Measurements from ENCODE around the gene SLC27A1.

The SLC27A1 gene

DNA sequence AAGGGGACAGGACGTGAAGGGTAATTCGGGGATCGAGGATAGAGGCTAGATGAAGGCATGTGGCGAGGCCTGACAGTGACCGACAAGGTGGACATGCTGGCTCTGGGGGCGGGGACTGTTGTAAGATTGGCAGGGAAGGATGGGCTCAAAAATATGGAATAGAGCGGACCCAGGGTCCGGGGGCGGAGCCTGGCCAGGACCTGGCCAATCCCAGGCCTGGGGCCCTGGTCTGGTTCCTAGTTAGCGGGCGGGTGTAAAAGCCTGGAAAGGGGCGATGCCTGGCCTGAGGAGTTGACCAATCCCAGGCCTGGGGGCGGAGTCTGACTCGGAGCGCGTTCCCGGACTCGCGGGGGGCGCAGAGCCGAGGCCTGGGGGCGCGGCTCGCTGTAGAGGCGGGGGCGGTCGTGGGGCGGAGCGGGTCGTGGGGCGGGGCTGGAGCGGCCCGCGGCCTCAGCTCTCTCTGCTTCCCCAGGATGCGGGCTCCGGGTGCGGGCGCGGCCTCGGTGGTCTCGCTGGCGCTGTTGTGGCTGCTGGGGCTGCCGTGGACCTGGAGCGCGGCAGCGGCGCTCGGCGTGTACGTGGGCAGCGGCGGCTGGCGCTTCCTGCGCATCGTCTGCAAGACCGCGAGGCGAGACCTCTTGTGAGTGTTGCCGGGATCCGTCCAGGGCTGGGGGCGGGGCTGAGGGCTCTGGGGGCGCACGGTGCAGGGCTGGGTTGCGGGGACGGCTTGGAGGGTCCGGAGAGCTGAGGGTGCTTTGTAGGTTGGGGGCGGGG is at the start of gene SLC27A1:
Gene SLC27A1 (plus strand): TSS at position 457 of the 774 bp plus-strand sequence. CDS start 17 bp downstream, at position 474.
- DNase-seq (ENCODE audit: low read depth) = peak; percentile 81

GRCh38 chr19:17421942-17422341 is 48.4 kb upstream of the SLC27A1 start:
- DNase-seq (ENCODE audit: low read depth) = no peak

DNA sequence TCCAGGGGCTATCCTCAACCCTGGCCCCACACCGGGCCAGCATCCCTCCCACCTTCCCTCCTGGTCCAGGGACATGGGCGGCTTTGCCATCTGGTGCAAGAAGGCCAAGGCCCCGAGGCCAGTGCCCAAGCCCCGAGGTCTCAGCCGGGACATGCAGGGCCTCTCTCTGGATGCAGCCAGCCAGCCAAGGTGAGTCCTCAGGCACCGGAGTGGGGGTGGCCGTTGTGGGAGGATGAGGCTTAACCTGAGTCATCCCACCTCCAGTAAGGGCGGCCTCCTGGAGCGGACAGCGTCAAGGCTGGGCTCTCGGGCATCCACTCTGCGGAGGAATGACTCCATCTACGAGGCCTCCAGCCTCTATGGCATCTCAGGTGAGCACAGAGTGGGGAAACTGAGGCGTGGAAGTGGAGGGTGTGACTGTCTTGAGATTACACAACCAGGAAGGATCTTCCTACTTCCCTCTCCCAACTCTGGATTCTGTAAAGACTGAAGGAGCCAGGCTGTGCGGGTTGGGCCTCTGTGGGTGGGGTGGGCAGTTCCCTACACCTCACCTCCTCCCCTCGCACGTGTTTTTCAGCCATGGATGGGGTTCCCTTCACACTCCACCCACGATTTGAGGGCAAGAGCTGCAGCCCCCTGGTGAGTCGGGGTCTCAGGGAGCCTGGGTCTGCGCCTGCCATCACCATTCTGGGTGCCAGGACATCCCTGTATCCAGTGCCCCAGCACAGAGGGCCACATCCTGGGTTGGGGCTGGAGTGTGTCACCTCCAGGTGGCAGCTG is 46.7 kb upstream of the SLC27A1 start:
- no peak for DNase-seq (ENCODE audit: low read depth)

DNA sequence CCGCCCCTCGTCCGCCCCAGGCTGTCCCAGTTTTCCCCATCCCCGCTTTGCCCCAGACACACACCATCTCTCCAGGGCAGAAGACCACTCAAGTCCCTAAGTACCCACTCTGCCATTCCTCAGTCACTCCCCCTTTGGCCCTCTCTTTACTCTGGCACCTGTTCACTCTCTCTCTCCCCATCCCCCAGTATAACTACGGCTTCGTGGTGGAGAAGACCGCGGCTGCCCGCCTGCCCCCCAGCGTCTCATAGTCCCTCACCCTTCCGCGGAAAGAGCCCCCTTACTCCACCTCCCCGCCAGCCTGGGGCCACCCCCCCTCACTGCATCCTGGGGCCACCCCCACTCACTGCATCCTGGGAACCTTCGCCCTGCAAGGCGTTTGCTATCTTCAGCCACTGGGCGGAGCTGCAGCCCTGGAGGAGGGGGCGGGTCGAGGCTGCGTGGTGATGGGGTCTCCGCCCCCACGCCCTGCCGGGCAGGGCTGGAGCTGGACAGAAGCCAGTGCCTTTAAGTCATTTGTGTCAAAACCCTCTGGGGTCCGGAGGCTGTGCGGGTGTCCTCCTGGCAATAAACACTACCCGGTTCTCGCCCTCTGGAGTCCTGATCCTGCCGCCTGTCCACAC is 45.5 kb upstream of the SLC27A1 start:
- no peak for DNase-seq (ENCODE audit: low read depth)

DNA sequence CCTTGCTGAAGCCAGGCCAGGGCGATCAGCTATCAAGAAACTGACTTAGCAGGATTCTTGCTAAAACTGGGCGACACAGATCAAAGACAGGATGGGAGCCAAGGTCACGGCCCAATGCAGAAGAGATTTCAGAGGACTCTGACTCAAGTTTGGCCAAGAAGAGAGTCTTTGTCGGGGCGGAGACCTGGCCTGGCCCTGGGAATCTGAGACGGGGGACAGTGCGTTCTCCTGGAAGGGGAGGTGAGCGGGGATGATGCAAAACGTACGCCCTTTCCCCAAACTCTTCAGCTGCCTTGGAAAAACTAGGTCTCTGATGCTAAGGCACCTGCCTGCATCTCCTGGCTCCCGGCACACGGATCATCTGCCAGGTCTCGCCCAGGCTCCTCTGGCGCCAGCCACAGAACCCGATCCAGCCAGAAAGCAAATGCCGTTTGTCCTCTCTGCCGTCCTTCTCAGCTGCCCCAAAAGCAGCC is 40.6 kb upstream of the SLC27A1 start:
- no peak for DNase-seq (ENCODE audit: low read depth)

DNA sequence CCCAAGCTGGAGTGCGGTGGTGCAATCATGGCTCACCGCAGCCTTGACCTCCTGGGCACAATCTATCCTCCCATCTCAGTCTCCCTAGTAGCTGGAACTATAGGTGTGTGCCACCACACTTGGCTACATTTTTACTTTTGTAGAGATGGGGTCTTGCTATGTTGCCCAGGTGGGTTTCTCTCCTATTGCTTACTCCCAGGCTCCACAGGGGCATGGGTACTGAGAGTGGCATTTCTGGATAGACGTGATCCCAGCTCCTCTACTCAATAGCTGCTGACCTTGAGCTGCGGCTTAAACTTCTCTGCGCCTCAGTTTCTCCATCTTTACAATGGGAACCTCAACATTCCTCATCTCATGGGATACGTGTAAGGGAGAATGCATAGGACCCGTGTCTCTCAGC is 38.9 kb upstream of the SLC27A1 start:
- DNase-seq (ENCODE audit: low read depth) = no peak

- DNase-seq (ENCODE audit: low read depth) = no peak
Measured at GRCh38 chr19:17435218-17435617, 35.1 kb upstream of the SLC27A1 start.

GRCh38 chr19:17436094-17436873 is 34.0 kb upstream of the SLC27A1 start:
- DNase-seq (ENCODE audit: low read depth) = no peak

- no peak for DNase-seq (ENCODE audit: low read depth)
Measured at GRCh38 chr19:17436874-17437267, 33.5 kb upstream of the SLC27A1 start.

GRCh38 chr19:17441241-17442021 is 28.9 kb upstream of the SLC27A1 start:
- DNase-seq (ENCODE audit: low read depth) = no peak

- DNase-seq (ENCODE audit: low read depth) = no peak
Measured at GRCh38 chr19:17445526-17446165, 24.7 kb upstream of the SLC27A1 start.

DNA sequence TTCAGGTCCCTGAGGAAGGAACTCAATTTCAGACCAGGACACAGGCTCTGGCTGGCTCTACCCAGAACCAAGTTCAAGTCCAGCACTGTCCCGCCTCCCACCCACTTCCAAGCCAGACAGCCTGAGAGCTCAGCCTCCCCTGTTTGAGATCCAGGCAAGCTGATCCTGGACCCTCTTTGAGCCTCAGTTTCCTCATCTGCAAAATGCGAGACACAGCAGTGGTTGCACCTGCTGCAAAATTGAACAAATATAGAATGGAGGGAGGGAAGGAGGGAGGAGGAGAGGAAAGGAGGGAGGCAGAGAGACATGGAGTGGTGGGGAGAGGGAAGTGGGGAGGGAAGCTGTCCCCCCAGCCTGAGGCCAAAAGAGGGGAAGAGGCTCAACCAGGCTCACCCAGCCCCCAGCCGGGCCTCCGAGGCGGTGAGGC is 22.6 kb upstream of the SLC27A1 start:
- DNase-seq (ENCODE audit: low read depth) = no peak

- DNase-seq (ENCODE audit: low read depth) = peak; percentile 46
Measured at GRCh38 chr19:17448131-17448967, 22.0 kb upstream of the SLC27A1 start, which contains the start of gene TMEM221. TMEM221 (minus strand) TSS chr19:17448668; CDS start chr19:17448462, 206 bp downstream.

DNA sequence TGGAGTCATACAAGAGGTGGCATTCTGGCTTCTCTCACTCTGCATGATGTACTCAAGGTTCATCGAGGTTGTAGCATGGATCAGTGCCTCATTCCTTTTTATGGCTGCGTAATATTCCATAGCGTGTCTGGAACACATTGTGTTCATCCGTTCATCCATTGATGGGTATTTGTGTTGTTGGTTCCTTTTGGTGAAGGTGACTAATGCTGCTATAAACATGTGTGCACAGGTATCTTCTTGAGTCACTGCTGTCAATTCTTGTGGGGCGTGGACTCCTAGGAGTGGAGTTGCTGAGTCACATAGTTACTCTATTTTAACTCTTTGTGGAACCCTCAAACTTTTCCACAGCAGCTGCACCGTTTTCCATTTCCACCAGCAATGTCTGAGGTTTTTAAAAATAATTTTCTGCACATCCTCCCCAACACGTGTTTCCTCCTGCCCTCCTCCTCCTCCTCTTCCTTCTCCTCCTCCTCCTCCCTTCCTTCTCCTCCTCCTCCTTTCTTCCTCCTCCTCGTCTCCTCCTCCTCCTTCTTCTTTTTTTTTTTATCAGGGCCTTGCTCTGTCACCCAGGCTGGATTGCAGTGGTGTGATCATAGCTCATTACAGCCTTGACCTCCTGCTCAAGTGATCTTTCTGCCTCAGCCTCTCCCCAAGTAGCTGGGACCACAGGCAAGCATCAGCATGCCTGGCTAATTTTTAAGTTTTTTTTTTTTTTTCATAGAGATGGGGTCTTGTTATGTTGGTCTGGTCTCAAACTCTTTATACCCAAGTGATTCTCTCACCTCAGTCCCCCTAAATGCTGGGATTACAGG is 19.9 kb upstream of the SLC27A1 start:
- DNase-seq (ENCODE audit: low read depth) = peak; percentile 64

DNA sequence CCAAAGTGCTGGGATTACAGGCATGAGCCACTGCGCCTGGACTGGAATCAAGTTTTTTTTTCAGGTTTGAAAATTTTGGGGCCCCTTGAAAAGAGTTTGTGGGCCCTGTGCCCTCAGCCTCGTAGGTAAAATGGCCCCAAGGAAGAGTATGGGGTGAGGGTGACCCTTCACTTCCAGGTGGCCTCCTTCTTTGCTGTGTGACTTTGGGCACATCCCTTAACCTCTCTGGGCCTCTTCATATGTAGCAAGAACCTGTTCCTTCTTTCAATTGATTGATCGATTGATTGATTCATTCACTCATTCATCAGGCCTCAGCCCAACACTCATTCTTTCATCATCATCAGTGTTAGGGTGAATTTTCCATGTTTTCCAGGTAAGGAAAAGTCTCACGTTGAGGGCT is 18.5 kb upstream of the SLC27A1 start:
- no peak for DNase-seq (ENCODE audit: low read depth)

DNA sequence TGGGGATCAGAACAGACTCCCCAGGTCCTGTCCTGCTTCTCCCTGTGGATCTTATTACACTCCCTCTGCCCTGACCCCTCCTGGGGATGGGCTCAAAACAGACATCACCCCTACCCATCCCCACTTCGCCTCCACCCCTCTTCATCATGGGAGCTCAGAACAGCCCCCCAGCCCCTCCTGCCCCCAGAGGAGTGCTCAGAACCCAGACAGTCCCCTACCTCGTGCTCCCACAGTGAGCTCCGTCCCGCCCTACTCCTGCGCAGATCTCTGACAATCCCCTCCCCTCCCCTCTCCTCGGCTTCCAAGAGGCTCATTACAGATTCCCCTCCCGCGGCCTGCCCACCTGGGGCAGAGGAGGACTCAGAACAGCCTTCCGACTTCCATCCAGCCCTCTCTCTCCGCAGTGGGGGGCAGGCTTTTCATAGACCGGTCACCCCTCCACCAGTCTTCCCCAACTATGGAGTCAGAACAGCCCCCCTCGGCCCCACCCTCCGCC is 15.7 kb upstream of the SLC27A1 start:
- no peak for DNase-seq (ENCODE audit: low read depth)

- DNase-seq (ENCODE audit: low read depth) = no peak
Measured at GRCh38 chr19:17455308-17456123, 14.8 kb upstream of the SLC27A1 start.

- no peak for DNase-seq (ENCODE audit: low read depth)
Measured at GRCh38 chr19:17456127-17456526, 14.2 kb upstream of the SLC27A1 start.

All from stimulated activated CD4-positive, alpha-beta T cell treated with anti-CD3 and anti-CD28 coated beads, Interleukin-2, amount 100 ng/mL, for 4 hours (primary cell).